NCI-H82 treated with DMSO at 0.1 percent for 48 hours (cell line): ENCODE results near the gene HNRNPLL.
"Not testable (repeated sequence)": the region's sequence is repeated elsewhere in the genome, so short reads cannot be mapped to it uniquely, and the experiment has no call there.

Source experiments
- DNase-seq: peaks from one replicate; lab custom pipeline; 2025; ENCODE audit not compliant: unreplicated experiment; lab: John Stamatoyannopoulos, UW

Gene HNRNPLL

GRCh38 chr2:38620282-38620977, 17.7 kb upstream of the HNRNPLL start:
- no peak for DNase-seq

GRCh38 chr2:38619458-38620164, 16.9 kb upstream of the HNRNPLL start:
- DNase-seq: no peak

- DNase-seq: no peak
Observed at GRCh38 chr2:38617301-38617700, 14.6 kb upstream of the HNRNPLL start.

GRCh38 chr2:38615237-38615636, 12.5 kb upstream of the HNRNPLL start:
- DNase-seq: no peak

- DNase-seq: no peak
Observed at GRCh38 chr2:38613849-38614213, 11.1 kb upstream of the HNRNPLL start.

- no peak for DNase-seq
Observed at GRCh38 chr2:38613126-38613848, 10.6 kb upstream of the HNRNPLL start.

- no peak for DNase-seq
Observed at GRCh38 chr2:38610851-38611801, 8.4 kb upstream of the HNRNPLL start.

- not testable (repeated sequence) for DNase-seq
Observed at GRCh38 chr2:38609246-38609645, 6.5 kb upstream of the HNRNPLL start.

GRCh38 chr2:38608755-38609154, 6.0 kb upstream of the HNRNPLL start:
- no peak for DNase-seq

- no peak for DNase-seq
Observed at GRCh38 chr2:38605298-38605830, 2.6 kb upstream of the HNRNPLL start.

GRCh38 chr2:38603402-38604290, 918 bp upstream of the HNRNPLL start:
- peak; percentile 77 for DNase-seq

- DNase-seq: no peak
Observed at GRCh38 chr2:38602136-38602731, 494 bp downstream of the HNRNPLL start.

- no peak for DNase-seq
Observed at GRCh38 chr2:38601463-38602135, 1.1 kb downstream of the HNRNPLL start.

GRCh38 chr2:38600921-38601455, 1.7 kb downstream of the HNRNPLL start:
- no peak for DNase-seq

GRCh38 chr2:38600242-38600891, 2.4 kb downstream of the HNRNPLL start:
- peak; percentile 16 for DNase-seq

- no peak for DNase-seq
Observed at GRCh38 chr2:38599706-38600105, 3.0 kb downstream of the HNRNPLL start.

GRCh38 chr2:38598991-38599295, 3.8 kb downstream of the HNRNPLL start:
- DNase-seq: no peak
